HG02571 (cell line): Measurements from ENCODE around the gene CYP4B1.

Source experiments
- ATAC-seq: cut with Tn5 transposase; IDR thresholded peaks from one replicate; pipeline ENCODE4 v1.9.1; 2021; ENCODE audit warnings: mild to moderate bottlenecking, moderate library complexity; ENCODE audit not compliant: unreplicated experiment

The CYP4B1 gene

DNA sequence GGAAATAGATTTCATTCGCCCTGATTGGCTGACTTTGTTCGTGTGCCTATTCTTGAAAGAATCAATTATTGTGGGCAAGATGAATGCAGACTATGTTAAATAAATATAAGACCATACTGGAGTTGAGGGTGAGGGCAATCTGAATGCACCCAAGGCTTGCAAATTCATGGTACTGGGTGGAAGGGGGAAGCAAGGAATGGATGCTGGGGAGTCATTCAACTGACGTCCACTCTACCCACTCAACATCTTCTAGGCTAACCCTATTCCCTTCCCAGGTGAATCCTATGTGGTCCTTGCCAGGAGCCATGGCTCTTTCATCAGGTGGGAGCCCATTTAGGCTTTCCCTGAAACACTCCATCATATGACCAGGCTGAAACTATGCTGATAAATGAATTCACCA, 5.7 kb upstream of the CYP4B1 start:
- no peak for ATAC-seq

- ATAC-seq = no peak
Measured at GRCh38 chr1:46797696-46798470, 963 bp upstream of the CYP4B1 start.

GRCh38 chr1:46800742-46801141, 1.9 kb downstream of the CYP4B1 start:
- ATAC-seq = no peak

- ATAC-seq = no peak
Measured at GRCh38 chr1:46801323-46802055, 2.6 kb downstream of the CYP4B1 start.

GRCh38 chr1:46802081-46802480, 3.2 kb downstream of the CYP4B1 start:
- ATAC-seq = no peak

GRCh38 chr1:46802901-46803574, 4.2 kb downstream of the CYP4B1 start:
- ATAC-seq = no peak

GRCh38 chr1:46804027-46804889, 5.4 kb downstream of the CYP4B1 start:
- no peak for ATAC-seq

DNA sequence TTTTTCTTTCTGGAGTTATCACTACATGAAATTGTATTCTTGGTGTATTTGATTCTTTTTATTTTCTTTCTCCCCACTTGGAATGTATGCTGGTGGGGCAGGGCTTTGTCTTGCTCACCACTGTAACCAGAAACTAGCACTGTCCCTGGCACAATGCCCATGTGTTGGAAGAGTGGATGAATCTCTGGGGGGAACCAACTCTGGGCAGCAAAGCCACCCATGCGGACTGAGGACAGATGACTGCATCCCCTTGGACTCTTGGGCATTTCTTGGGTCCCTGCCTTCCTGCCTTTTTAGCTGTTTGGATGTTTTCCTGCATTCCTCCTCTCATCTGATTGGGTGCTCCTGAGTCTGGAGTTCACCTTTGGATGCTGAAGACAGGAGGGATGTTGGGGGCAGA, 6.1 kb downstream of the CYP4B1 start:
- ATAC-seq = no peak

GRCh38 chr1:46805755-46806154, 6.9 kb downstream of the CYP4B1 start:
- ATAC-seq = no peak

DNA sequence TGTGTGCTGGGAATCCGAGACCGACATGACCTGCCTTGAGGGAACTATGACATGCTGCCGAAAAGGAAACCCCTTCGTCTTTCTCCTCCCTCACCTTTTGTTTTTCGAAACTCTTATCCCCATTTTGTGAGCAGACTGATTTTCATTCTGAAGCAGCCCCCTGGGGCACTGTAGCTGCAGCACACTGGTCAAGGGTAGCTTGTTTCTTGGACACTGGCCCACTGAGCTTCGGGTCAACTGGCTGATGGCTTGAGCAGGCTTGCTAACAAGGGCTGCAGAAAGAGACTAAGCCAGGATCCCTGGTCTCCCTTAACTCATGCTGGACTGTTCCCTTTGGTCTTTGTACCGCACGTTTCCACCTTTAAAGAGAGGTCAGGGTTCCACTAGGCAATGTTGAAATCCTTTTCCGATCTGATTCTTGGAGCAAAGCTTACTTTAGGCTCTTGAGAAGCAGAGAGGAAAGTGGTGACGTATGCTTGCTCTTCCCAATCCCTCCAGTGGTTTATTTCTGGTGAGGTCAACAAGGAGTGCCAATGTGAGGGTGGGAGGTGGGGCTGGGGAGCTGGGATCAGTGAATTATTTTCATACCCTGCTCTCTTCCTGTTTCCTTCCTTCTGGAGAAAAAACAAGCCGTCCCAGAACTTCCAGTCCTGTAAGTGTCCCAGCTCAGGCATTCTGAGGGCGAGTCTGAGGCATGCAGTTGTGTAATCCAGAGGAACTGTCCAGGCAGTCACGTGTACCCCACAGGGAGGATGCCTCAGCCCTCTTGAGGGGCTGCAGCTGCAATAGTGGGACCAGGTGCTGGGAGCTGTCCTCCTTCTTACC, 7.6 kb downstream of the CYP4B1 start:
- ATAC-seq = no peak

GRCh38 chr1:46807046-46807972, 8.5 kb downstream of the CYP4B1 start:
- ATAC-seq = no peak

- no peak for ATAC-seq
Measured at GRCh38 chr1:46809071-46809470, 10.2 kb downstream of the CYP4B1 start.

- ATAC-seq = no peak
Measured at GRCh38 chr1:46809904-46810303, 11.1 kb downstream of the CYP4B1 start.

GRCh38 chr1:46810596-46810995, 11.8 kb downstream of the CYP4B1 start:
- no peak for ATAC-seq

- no peak for ATAC-seq
Measured at GRCh38 chr1:46811053-46811452, 12.2 kb downstream of the CYP4B1 start.

DNA sequence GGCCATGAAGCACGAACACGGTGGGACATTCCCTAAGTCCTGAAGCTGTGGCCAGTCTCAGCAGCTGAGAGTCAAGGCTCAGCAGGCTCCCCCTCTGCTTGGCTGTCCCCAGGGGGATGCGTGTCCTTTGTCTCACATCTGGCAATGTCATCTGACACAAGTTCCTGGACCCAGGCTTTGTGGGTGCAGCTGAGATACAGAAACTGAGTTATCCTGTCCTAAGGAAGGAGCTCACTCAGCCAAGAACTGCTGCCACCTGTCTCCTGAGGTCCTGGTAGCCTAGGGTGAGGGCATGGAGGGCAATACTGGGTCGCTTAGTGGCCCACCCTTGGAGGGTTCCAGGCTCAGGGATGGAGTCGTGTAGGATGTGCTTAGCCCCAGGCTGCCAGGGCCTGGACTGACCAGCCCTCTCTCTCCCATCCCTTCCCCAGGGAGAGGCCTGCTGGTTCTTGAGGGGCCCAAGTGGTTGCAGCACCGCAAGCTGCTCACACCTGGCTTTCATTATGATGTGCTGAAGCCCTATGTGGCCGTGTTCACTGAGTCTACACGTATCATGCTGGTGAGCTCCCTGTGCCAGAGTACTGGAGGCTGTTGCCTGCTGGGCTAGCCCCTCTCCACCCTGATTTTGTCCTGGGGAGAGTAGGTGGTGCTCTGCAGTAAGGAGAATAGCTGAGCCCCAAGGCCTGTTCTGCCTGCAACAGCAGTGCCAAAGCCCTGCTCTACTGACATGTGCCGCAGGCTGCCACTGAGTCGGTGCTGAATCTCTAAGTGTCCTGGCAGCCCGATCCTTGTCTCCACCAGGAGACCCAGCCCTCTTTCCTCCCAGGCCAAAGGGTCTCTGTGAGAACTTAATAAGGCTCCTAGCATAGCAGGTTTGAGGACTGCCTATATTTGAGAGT, 13.5 kb downstream of the CYP4B1 start:
- no peak for ATAC-seq

DNA sequence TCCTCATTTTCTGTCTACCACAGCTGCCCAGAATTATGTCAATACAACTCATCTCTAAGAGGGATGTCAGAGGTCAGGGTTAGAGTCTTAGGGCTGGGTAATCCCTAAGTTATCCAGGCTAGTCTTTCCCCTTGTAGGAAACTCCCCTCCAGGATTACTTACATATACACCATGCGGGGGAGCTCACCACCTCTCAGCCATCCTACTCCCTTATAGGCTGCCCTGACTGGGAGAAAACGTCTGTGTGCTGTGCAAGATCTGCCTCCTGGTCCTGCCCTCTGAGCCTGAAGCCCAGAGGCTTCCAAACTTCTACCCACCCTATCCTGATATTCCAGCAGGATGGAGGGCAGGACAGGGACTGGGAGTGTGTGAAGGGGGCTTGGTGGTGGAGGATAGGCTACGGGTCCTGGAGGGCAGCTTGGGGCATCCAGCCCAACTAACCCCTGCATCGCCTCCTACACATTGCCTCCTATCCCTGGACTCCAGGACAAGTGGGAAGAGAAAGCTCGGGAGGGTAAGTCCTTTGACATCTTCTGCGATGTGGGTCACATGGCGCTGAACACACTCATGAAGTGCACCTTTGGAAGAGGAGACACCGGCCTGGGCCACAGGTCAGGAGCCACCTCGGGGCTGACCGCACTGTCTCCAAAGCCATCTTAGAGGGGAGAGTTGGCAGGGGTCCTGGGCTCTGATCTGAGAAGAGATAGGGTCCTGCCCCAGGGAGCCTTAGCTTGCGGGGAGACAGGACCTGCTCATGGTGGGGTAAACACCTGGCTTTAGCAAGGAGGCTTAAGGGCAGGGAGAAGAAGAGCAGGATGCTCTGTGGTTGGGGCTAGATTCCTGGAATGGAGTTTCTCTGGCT, 14.4 kb downstream of the CYP4B1 start:
- ATAC-seq = no peak
